WTC11 (cell line): ENCODE measurements around the gene MEPCE. TPM values are rescaled to one million over a fixed set of nuclear protein-coding genes. Genes with fewer than 3 reads are reported as not detected.
A peak's percentile ranks its signal among the peaks of the same experiment; 100 is the strongest.

Experiments
- ATAC-seq: fragments of 200-7000 bp; cut with Tn5 transposase; 2 replicates; pipeline ENCODE4 v1.10.0; 2021; ENCODE audit warnings: mild to moderate bottlenecking, moderate library complexity
- CTCF ChIA-PET: fragments of 300-600 bp; sonication (Branson Sonifier 250); formaldehyde crosslinking; loops from one replicate; lab custom pipeline; 2021; ENCODE audit warnings: antibody characterized with exemption; lab: Charles Lee
- POLR2A ChIA-PET: fragments of 350-600 bp; sonication (Branson Sonifier 250); formaldehyde crosslinking; loops from one replicate; lab custom pipeline; 2021; ENCODE audit warnings: antibody characterized with exemption; lab: Charles Lee
- DNase-seq: peaks from one replicate; pipeline ENCODE4 v3.0.0; 2021; ENCODE audit warnings: low spot score
- H3K27ac Mint-ChIP-seq: 2 replicates; pipeline ENCODE4 v1.8.0; 2021; ENCODE audit warnings: mixed read lengths
- H3K27me3 Mint-ChIP-seq: 2 replicates; pipeline ENCODE4 v1.8.0; 2021; ENCODE audit warnings: low read depth, mild to moderate bottlenecking, moderate library complexity, mixed read lengths
- H3K36me3 Mint-ChIP-seq: 2 replicates; pipeline ENCODE4 v1.8.0; 2021; ENCODE audit warnings: mixed read lengths
- H3K4me1 Mint-ChIP-seq: 2 replicates; pipeline ENCODE4 v1.8.0; 2022; ENCODE audit warnings: mixed read lengths
- H3K4me3 Mint-ChIP-seq: 2 replicates; pipeline ENCODE4 v1.8.0; 2021; ENCODE audit warnings: mild to moderate bottlenecking, moderate library complexity, mixed read lengths
- H3K9me3 Mint-ChIP-seq: 2 replicates; pipeline ENCODE4 v1.8.0; 2021; ENCODE audit warnings: mixed read lengths
- CTCF ChIP-seq: fragments of 200-600 bp; IDR thresholded peaks from 2 replicates; pipeline ENCODE4 v1.8.0; 2022; ENCODE audit warnings: antibody characterized with exemption
- ESRRA ChIP-seq: sonication (generic); formaldehyde crosslinking; IDR thresholded peaks from 2 replicates; pipeline ENCODE4 v1.8.1; 2022; ENCODE audit warnings: mild to moderate bottlenecking, missing genetic modification reagents, borderline replicate concordance
- FOXP1 ChIP-seq: sonication (generic); formaldehyde crosslinking; IDR thresholded peaks from 2 replicates; pipeline ENCODE4 v1.8.0; 2022; ENCODE audit warnings: missing genetic modification reagents, mild to moderate bottlenecking, moderate library complexity, borderline replicate concordance
- GABPB1 ChIP-seq: sonication (generic); formaldehyde crosslinking; IDR thresholded peaks from 2 replicates; pipeline ENCODE4 v1.8.1; 2023; ENCODE audit warnings: mild to moderate bottlenecking, missing genetic modification reagents
- IRF2 ChIP-seq: sonication (generic); formaldehyde crosslinking; IDR thresholded peaks from 2 replicates; pipeline ENCODE4 v1.8.0; 2022; ENCODE audit warnings: low read depth, missing genetic modification reagents, borderline replicate concordance
- MLX ChIP-seq: sonication (generic); formaldehyde crosslinking; IDR thresholded peaks from 2 replicates; pipeline ENCODE4 v1.8.1; 2023; ENCODE audit warnings: mild to moderate bottlenecking, missing genetic modification reagents, moderate library complexity
- NR3C1 ChIP-seq: sonication (generic); formaldehyde crosslinking; conservative IDR thresholded peaks from 2 replicates; pipeline ENCODE4 v1.8.1; 2023; ENCODE audit warnings: low read depth, mild to moderate bottlenecking, missing genetic modification reagents
- RELA ChIP-seq: sonication (generic); formaldehyde crosslinking; IDR thresholded peaks from 2 replicates; pipeline ENCODE4 v1.8.1; 2022; ENCODE audit warnings: missing genetic modification reagents, mild to moderate bottlenecking, borderline replicate concordance
- RORB ChIP-seq: fragments of 250-450 bp; sonication (Bioruptor Pico); IDR thresholded peaks from 2 replicates; pipeline ENCODE4 v1.9.0; 2021; ENCODE audit warnings: mild to moderate bottlenecking
- ZNF263 ChIP-seq: sonication (generic); formaldehyde crosslinking; IDR thresholded peaks from 2 replicates; pipeline ENCODE4 v1.8.1; 2022; ENCODE audit warnings: low read depth, mild to moderate bottlenecking, moderate library complexity, missing genetic modification reagents
- ZNF396 ChIP-seq: fragments of 250-450 bp; sonication (Bioruptor Pico); IDR thresholded peaks from 2 replicates; pipeline ENCODE4 v1.8.0; 2021; ENCODE audit warnings: mild to moderate bottlenecking, moderate library complexity, borderline replicate concordance
- ZNF423 ChIP-seq: fragments of 250-450 bp; sonication (Bioruptor Pico); IDR thresholded peaks from 2 replicates; pipeline ENCODE4 v2.1.2; 2022; ENCODE audit warnings: mild to moderate bottlenecking, moderate library complexity
- total RNA-seq: library from RNA; stranded (reverse); gene quantifications from 3 replicates; pipeline ENCODE4 v1.2.3, GENCODE V29; 2021
- TF ChIP-seq, protein P1 (sequence below): sonication (generic); formaldehyde crosslinking; IDR thresholded peaks from 2 replicates; pipeline ENCODE4 v1.8.1; 2023; ENCODE audit warnings: mild to moderate bottlenecking, missing genetic modification reagents

The MEPCE gene
- total RNA-seq, 1 experiment from 2014 or later, result 41.9 TPM

DNA sequence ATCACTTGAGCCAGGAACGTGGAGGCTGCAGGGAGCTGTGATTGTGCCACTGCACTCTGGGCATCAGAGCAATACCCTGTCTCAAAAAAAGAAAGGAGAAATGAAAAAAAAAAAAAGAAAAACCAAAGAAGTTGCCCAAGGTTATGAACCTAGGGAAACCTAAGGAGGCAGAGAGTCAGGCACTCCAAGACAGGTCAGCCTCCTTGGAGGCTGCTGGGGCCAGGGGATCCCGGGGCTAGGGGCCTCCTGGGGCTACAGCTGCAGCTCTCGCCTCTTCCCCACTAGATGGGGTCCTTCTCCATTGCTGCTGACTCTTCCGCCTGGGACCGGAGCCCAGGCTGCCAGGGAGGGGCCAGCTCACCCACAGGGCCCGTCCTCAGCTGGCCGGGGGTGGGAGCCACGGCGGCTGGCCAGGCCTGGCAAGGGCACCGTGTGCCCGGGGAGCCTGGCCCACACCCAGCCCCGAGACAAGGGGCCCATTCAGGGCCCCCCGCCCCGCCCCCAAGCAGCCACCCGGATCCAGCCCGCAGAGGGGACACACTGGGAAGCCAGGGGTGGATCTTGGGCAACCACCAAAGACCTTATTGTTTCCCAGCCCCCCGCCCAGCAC, 36.2 kb downstream of the MEPCE start:
- H3K4me1 Mint-ChIP-seq, result 0 out of 2 replicates have a peak, but pooled peaks cover 6% of the 10 kb centered on the region
- 0 out of 2 replicates have a peak, but pooled peaks have one; percentile 24 for TF ChIP-seq ZNF423 (CRISPR knock-in tag)
- TF ChIP-seq RELA (CRISPR knock-in tag), result no peak
- H3K9me3 Mint-ChIP-seq, result no peaks in the 10 kb centered on the region
- peak; percentile 65 for DNase-seq
- ChIA-PET CTCF (interaction anchor here (0.5 to 7.9 kb wide), 42 partner anchors 8 to 322 kb away, joined by 3 to 56 read pairs (median 4); partner anchors contain the start of genes AGFG2, FBXO24, LRCH4 and MOSPD3), POLR2A (interaction anchor here (0.6 to 1.6 kb wide), 4 partner anchors 31 to 308 kb away, joined by 3 to 5 read pairs (median 4); partner anchors contain the start of gene ZCWPW1)
- H3K36me3 Mint-ChIP-seq, result no peaks in the 10 kb centered on the region
- no peak overlapping the region for H3K4me3 Mint-ChIP-seq
- H3K27me3 Mint-ChIP-seq, result no peaks in the 10 kb centered on the region; the same call in 1 of the 2 replicates
- no peak overlapping the region for H3K27ac Mint-ChIP-seq
- peak; percentile 81 for ATAC-seq

DNA sequence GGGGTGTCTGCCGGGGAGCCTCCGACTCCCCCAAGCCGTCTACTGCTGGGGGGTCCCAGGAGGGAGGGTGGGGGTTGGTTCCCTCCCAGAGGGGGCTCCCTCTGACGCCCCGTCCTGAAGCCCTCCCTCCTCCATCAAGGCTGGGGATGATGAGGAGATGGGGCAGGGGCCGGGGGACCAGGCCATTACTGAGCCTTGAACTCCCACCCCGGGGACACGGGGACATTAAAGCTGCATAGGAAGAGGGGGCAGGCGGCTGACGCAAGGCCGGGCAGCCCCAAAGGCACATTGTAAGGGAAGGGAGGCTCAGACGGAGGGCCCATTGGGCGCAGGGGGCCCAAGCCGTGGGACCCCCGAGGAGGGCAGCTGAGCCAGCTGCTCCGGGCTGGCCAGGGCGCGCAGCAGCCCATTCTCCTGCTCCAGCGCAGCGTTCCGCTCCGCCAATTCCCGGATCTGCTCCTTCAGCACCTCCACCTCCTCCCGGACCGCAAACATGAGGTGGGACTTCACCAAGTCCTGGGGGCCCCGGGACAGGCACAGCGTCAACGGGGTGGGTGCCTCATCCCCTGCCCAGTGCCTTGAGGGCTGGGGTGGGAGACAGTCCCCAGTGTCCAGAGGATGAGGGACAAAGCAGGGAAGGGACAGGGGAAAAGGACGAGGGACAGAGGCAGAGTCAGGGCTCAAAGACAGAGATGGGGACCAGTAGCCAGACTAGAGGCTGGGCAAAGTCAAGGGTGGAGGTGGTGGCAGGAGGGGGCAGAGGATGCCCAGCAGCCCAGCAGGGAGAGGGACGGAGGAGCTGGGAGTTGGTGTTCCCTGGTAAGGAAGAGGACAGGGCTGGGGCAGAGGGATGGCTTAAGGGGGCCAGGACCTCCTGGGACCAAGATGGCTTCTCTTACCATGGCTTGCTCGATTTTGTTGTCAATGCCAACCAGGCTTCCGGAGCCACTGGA, 37.3 kb downstream of the MEPCE start:
- Mint-ChIP-seq H3K4me1 (0 out of 2 replicates have a peak, but pooled peaks cover 8% of the 10 kb centered on the region), H3K4me3 (no peak overlapping the region), H3K27me3 (no peaks in the 10 kb centered on the region; the same call in 1 of the 2 replicates), H3K9me3 (no peaks in the 10 kb centered on the region), H3K36me3 (no peaks in the 10 kb centered on the region), H3K27ac (no peak overlapping the region)
- ChIA-PET POLR2A (interaction anchor here (1.1 to 1.6 kb wide), 2 partner anchors 38 to 104 kb away, joined by 4 to 5 read pairs; partner anchors contain the start of gene ZCWPW1), CTCF (interaction anchor here (1.2 to 7.9 kb wide), 6 partner anchors 12 to 97 kb away, joined by 4 to 56 read pairs (median 16); partner anchors contain the start of gene TSC22D4)
- DNase-seq, result no peak
- no peak for ATAC-seq
- no peak for TF ChIP-seq NR3C1 (CRISPR knock-in tag)
- TF ChIP-seq FOXP1 (CRISPR knock-in tag), result no peak

GRCh38 chr7:100467638-100468373, 38.2 kb downstream of the MEPCE start:
- H3K36me3 Mint-ChIP-seq, result no peaks in the 10 kb centered on the region
- no peak for ATAC-seq
- TF ChIP-seq IRF2 (CRISPR knock-in tag) (no peak), ESRRA (no peak), GABPB1 (CRISPR knock-in tag) (no peak), ZNF396 (CRISPR knock-in tag) (no peak), MLX (CRISPR knock-in tag) (no peak), RORB (no peak), ZNF263 (no peak), CTCF (no peak)
- TF ChIP-seq, protein P1, sequence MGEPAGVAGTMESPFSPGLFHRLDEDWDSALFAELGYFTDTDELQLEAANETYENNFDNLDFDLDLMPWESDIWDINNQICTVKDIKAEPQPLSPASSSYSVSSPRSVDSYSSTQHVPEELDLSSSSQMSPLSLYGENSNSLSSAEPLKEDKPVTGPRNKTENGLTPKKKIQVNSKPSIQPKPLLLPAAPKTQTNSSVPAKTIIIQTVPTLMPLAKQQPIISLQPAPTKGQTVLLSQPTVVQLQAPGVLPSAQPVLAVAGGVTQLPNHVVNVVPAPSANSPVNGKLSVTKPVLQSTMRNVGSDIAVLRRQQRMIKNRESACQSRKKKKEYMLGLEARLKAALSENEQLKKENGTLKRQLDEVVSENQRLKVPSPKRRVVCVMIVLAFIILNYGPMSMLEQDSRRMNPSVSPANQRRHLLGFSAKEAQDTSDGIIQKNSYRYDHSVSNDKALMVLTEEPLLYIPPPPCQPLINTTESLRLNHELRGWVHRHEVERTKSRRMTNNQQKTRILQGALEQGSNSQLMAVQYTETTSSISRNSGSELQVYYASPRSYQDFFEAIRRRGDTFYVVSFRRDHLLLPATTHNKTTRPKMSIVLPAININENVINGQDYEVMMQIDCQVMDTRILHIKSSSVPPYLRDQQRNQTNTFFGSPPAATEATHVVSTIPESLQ (CRISPR knock-in tag), result no peak
- DNase-seq, result no peak
- no peak overlapping the region for H3K27ac Mint-ChIP-seq
- H3K9me3 Mint-ChIP-seq, result no peaks in the 10 kb centered on the region
- ChIA-PET POLR2A (no interaction called here), CTCF (interaction anchor here (1.2 to 7.9 kb wide), 3 partner anchors 91 to 96 kb away, joined by 4 to 56 read pairs (median 45); no protein-coding TSS in a partner anchor)
- H3K4me1 Mint-ChIP-seq, result peaks cover 9% of the 10 kb centered on the region; the same call in 1 of the 2 replicates
- no peak overlapping the region for H3K4me3 Mint-ChIP-seq
- no peaks in the 10 kb centered on the region; the same call in 1 of the 2 replicates for H3K27me3 Mint-ChIP-seq
